Mammary epithelial cell (primary cell): ENCODE data around the gene ETV3L.

ENCODE experiments used
- EZH2 ChIP-seq: IDR thresholded peaks from 2 replicates; pipeline ENCODE4 v1.6.1; 2012; ENCODE audit warnings: low read length, inconsistent platforms, borderline replicate concordance
- TF ChIP-seq, protein P1 (sequence below), 2 donors: IDR thresholded peaks in 1 of 2; conservative IDR thresholded peaks in 1 of 2; 2 replicates each; pipeline ENCODE4 v1.5.1; 2011 to 2012; ENCODE audit warnings: inconsistent platforms in 2 of 2, low read length in 2 of 2, mild to moderate bottlenecking in 2 of 2, control low read depth in 1 of 2, low read depth in 1 of 2; ENCODE audit not compliant: insufficient read depth in 1 of 2; ENCODE audit errors: extremely low read depth in 1 of 2

DNA sequence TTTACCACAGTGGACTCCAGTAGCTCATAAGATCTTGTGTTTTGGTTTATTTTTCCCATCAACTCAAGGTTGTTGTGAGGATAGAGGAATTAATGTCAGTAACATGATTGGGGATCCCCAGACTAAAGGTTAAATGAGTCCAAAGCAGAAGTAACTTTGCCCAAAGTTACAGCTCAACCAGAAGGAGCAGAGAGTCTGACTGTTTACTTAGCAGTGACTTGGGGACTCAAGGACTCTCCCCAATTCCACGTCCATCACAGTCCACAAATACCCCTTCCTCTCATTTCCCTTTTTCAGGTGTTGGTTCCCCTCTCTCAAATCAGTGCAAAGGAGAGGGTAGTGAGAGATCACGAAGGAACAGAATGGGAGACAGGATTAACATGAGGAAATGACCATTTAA is 42.6 kb upstream of the ETV3L start:
- TF ChIP-seq, protein P1, sequence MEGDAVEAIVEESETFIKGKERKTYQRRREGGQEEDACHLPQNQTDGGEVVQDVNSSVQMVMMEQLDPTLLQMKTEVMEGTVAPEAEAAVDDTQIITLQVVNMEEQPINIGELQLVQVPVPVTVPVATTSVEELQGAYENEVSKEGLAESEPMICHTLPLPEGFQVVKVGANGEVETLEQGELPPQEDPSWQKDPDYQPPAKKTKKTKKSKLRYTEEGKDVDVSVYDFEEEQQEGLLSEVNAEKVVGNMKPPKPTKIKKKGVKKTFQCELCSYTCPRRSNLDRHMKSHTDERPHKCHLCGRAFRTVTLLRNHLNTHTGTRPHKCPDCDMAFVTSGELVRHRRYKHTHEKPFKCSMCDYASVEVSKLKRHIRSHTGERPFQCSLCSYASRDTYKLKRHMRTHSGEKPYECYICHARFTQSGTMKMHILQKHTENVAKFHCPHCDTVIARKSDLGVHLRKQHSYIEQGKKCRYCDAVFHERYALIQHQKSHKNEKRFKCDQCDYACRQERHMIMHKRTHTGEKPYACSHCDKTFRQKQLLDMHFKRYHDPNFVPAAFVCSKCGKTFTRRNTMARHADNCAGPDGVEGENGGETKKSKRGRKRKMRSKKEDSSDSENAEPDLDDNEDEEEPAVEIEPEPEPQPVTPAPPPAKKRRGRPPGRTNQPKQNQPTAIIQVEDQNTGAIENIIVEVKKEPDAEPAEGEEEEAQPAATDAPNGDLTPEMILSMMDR (conservative IDR thresholded peaks at IDR 0.05 in 1 of 2, IDR thresholded peaks at IDR 0.05 in 1 of 2; ENCODE audit: extremely low read depth in 1 of 2, insufficient read depth in 1 of 2, low read depth in 1 of 2, low read length in 2 of 2): no peak
- TF ChIP-seq EZH2: no peak
